OCI-LY1 (cell line): ENCODE results near the gene OPN3.

Experiments
- CTCF ChIP-seq: fragments of 200-600 bp; sonication (generic), shearing (Covaris generic); IDR thresholded peaks from 2 replicates; pipeline ENCODE4 v1.5.1; 2017; ENCODE audit warnings: mild to moderate bottlenecking, antibody characterized with exemption, low read length, moderate library complexity, mixed read lengths
- EZH2 ChIP-seq: fragments of 200-600 bp; sonication (generic), shearing (Covaris generic); IDR thresholded peaks from 2 replicates; pipeline ENCODE4 v1.8.0; 2017; ENCODE audit warnings: borderline replicate concordance, mixed run types, mild to moderate bottlenecking, antibody characterized with exemption, low read length, moderate library complexity, mixed read lengths

- no peak for TF ChIP-seq CTCF
- no peak for TF ChIP-seq EZH2
These were observed 66.0 kb downstream of the OPN3 start for GRCh38 chr1:241574154-241574553.
